B cell (primary cell): ENCODE measurements around the gene OFD1.

Source experiments
- CTCF ChIP-seq: fragments of 200-600 bp; IDR thresholded peaks from one replicate; pipeline ENCODE4 v1.8.0; 2022; ENCODE audit warnings: antibody characterized with exemption, mild to moderate bottlenecking
- EZH2 ChIP-seq: IDR thresholded peaks from 2 replicates; pipeline ENCODE4 v1.6.1; 2012; ENCODE audit warnings: borderline replicate concordance, low read depth, mild to moderate bottlenecking, moderate library complexity, low read length; ENCODE audit not compliant: insufficient read depth, poor library complexity, severe bottlenecking

DNA sequence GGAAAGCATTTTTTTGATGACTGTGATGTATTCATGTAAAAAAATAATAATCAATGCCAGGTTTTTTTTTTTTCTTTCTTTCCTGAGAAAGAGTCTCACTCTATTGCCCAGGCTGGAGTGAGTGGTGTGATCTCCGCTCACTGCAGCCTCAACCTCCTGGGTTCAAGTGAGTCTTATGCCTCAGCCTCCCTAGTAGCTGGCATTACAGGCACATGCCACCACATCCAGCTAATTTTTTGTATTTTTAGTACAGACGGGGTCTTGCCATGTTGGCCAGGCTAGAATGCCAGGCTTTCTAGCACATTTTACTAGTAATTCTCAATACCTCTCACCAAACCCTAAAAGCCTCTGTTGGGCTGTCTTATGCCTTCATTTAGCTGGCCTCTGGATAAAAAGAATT lies 56.6 kb downstream of the OFD1 start:
- TF ChIP-seq CTCF (no peak), EZH2 (no peak)
